Prostate gland (tissue), 2 donors: ENCODE results near the gene RITA1.

Source experiments
- POLR2A ChIP-seq: fragments of 450-650 bp; IDR thresholded peaks from one replicate; pipeline ENCODE4 v1.6.1; 2016; ENCODE audit warnings: antibody characterized with exemption, mild to moderate bottlenecking
- POLR2AphosphoS5 ChIP-seq: sonication (generic); formaldehyde crosslinking; IDR thresholded peaks from one replicate; pipeline ENCODE4 v1.6.1; 2017; ENCODE audit warnings: antibody characterized with exemption
- TF ChIP-seq, protein P1 (sequence below), 4 experiments: fragments of 200-600 bp in 2 of 4; fragments of 450-650 bp in 2 of 4; sonication (generic) in 2 of 4; IDR thresholded peaks; 1 replicate in 3 of 4; 2 replicates in 1 of 4; pipeline ENCODE4 v1.5.1; 2016 to 2019; ENCODE audit warnings: antibody characterized with exemption in 4 of 4, mild to moderate bottlenecking in 2 of 4, moderate library complexity in 2 of 4

DNA sequence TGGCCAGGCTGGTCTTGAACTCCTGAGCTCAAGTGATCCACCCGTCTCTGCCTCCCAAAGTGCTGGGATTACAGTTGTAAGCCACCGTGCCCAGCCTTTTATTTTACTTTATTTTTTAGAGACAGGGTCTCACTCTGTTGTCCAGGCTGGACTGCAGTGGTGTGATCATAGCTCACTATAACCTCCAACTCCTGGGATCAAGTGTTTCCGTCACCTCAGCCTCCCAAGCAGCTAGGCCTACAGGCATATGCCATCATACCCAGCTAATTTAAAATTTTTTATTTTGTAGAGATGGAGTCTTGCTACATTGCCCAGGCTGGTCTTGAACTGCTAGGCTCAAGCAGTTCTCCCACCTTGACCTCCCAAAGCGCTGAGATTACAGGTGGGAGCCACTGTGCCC is 39.4 kb downstream of the RITA1 start:
- TF ChIP-seq, protein P1, sequence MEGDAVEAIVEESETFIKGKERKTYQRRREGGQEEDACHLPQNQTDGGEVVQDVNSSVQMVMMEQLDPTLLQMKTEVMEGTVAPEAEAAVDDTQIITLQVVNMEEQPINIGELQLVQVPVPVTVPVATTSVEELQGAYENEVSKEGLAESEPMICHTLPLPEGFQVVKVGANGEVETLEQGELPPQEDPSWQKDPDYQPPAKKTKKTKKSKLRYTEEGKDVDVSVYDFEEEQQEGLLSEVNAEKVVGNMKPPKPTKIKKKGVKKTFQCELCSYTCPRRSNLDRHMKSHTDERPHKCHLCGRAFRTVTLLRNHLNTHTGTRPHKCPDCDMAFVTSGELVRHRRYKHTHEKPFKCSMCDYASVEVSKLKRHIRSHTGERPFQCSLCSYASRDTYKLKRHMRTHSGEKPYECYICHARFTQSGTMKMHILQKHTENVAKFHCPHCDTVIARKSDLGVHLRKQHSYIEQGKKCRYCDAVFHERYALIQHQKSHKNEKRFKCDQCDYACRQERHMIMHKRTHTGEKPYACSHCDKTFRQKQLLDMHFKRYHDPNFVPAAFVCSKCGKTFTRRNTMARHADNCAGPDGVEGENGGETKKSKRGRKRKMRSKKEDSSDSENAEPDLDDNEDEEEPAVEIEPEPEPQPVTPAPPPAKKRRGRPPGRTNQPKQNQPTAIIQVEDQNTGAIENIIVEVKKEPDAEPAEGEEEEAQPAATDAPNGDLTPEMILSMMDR (IDR thresholded peaks at IDR 0.05) = no peak
- TF ChIP-seq POLR2A (no peak), POLR2AphosphoS5 (no peak)
